ENCODE results near the gene CASK.

DNA sequence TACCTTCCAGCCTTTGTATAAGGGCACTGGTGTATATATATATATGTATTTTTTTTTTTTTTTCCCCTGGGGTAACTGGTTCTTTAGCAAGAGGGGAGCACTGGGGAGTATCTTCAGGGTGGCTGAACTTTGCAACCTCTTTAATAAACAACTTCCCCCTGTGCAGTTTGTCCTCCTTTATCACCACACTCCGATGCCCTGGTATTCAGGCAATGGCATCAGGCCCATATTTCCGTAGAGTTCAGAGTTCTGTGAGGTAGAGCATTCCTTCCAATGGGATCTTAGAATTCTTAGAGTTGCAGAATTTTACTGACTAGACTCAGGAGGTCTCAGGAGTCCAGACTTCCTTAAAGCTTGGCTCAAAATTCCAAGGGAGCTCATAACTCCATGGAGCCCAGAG is 451.6 kb downstream of the CASK start:
- TF ChIP-seq SP2 (CRISPR knock-in tag; IDR thresholded peaks at IDR 0.05) (no peak), ZNF354B (CRISPR knock-in tag; IDR thresholded peaks at IDR 0.05) (no peak), ZNF180 (CRISPR knock-in tag; IDR thresholded peaks at IDR 0.05; ENCODE audit: borderline replicate concordance, low read depth) (no peak), ZNF260 (CRISPR knock-in tag; IDR thresholded peaks at IDR 0.05; ENCODE audit: borderline replicate concordance, low read depth) (no peak), POLR2AphosphoS5 (IDR thresholded peaks at IDR 0.05; ENCODE audit: low read depth, low read length) (no peak), CEBPB (IDR thresholded peaks at IDR 0.05; ENCODE audit: borderline replicate concordance, low read depth, low read length) (no peak), EP300 (IDR thresholded peaks at IDR 0.05; ENCODE audit: low read depth in 2 of 2, low read length in 2 of 2) (no peak), EP300 (CRISPR knock-in tag; IDR thresholded peaks at IDR 0.05; ENCODE audit: borderline replicate concordance) (no peak), ATF1 (CRISPR knock-in tag; IDR thresholded peaks at IDR 0.05) (no peak)
- TF ChIP-seq, protein P1, sequence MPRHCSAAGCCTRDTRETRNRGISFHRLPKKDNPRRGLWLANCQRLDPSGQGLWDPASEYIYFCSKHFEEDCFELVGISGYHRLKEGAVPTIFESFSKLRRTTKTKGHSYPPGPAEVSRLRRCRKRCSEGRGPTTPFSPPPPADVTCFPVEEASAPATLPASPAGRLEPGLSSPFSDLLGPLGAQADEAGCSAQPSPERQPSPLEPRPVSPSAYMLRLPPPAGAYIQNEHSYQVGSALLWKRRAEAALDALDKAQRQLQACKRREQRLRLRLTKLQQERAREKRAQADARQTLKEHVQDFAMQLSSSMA (CRISPR knock-in tag; IDR thresholded peaks at IDR 0.05) = no peak
- TF ChIP-seq, protein P2, sequence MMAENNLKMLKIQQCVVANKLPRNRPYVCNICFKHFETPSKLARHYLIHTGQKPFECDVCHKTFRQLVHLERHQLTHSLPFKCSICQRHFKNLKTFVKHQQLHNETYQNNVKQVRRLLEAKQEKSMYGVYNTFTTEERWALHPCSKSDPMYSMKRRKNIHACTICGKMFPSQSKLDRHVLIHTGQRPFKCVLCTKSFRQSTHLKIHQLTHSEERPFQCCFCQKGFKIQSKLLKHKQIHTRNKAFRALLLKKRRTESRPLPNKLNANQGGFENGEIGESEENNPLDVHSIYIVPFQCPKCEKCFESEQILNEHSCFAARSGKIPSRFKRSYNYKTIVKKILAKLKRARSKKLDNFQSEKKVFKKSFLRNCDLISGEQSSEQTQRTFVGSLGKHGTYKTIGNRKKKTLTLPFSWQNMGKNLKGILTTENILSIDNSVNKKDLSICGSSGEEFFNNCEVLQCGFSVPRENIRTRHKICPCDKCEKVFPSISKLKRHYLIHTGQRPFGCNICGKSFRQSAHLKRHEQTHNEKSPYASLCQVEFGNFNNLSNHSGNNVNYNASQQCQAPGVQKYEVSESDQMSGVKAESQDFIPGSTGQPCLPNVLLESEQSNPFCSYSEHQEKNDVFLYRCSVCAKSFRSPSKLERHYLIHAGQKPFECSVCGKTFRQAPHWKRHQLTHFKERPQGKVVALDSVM (CRISPR knock-in tag; IDR thresholded peaks at IDR 0.05) = no peak
- TF ChIP-seq, protein P3, sequence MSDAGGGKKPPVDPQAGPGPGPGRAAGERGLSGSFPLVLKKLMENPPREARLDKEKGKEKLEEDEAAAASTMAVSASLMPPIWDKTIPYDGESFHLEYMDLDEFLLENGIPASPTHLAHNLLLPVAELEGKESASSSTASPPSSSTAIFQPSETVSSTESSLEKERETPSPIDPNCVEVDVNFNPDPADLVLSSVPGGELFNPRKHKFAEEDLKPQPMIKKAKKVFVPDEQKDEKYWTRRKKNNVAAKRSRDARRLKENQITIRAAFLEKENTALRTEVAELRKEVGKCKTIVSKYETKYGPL (CRISPR knock-in tag; IDR thresholded peaks at IDR 0.05) = no peak

All from HepG2 (cell line).